ENCODE data around the gene RNF144A.

- no peak for TF ChIP-seq CTCF (IDR thresholded peaks at IDR 0.05)
- TF ChIP-seq ZFX (IDR thresholded peaks at IDR 0.05; ENCODE audit: borderline replicate concordance) = no peak
Observed at GRCh38 chr2:6967301-6967700, 50.1 kb downstream of the RNF144A start.
